T-helper 1 cell treated with Interleukin-12 subunit alpha and Interleukin-12 subunit beta and Interleukin-4 antibody, amounts not matched to agents 30 μg/mL and 1 μg/mL, for 36 hours (primary cell): Measurements from ENCODE around the gene CRISP1.
"Not testable (repeated sequence)": the region's sequence is repeated elsewhere in the genome, so short reads cannot be mapped to it uniquely, and the experiment has no call there.

Source experiments
- H3K27ac Mint-ChIP-seq: one replicate; pipeline ENCODE4 v1.8.0; 2021; ENCODE audit warnings: mild to moderate bottlenecking, mixed read lengths
- H3K27me3 Mint-ChIP-seq: one replicate; pipeline ENCODE4 v1.8.0; 2021; ENCODE audit warnings: low read depth, mixed read lengths
- H3K36me3 Mint-ChIP-seq: one replicate; pipeline ENCODE4 v1.8.0; 2021; ENCODE audit warnings: low read depth, mixed read lengths
- H3K4me1 Mint-ChIP-seq: one replicate; pipeline ENCODE4 v1.8.0; 2021; ENCODE audit warnings: low read depth, mixed read lengths
- H3K4me3 Mint-ChIP-seq: one replicate; pipeline ENCODE4 v1.8.0; 2021; ENCODE audit warnings: mild to moderate bottlenecking, moderate library complexity, mixed read lengths
- H3K9me3 Mint-ChIP-seq: one replicate; pipeline ENCODE4 v1.8.0; 2021; ENCODE audit warnings: mixed read lengths

The CRISP1 gene, protein sequence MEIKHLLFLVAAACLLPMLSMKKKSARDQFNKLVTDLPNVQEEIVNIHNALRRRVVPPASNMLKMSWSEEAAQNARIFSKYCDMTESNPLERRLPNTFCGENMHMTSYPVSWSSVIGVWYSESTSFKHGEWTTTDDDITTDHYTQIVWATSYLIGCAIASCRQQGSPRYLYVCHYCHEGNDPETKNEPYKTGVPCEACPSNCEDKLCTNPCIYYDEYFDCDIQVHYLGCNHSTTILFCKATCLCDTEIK

GRCh38 chr6:49866485-49866943 is at the start of gene CRISP1:
Gene CRISP1, minus strand, starts transcription at chr6:49866535. Its CDS starts 9,135 bp downstream, at chr6:49857400.
- Mint-ChIP-seq H3K27me3 (no peaks in the 10 kb centered on the region), H3K36me3 (no peaks in the 10 kb centered on the region), H3K27ac (no peak within 1 kb of the TSS), H3K4me3 (no peak within 1 kb of the TSS), H3K9me3 (peaks cover 11% of the 10 kb centered on the region), H3K4me1 (no peaks in the 10 kb centered on the region)

GRCh38 chr6:49915035-49915434 is 48.7 kb upstream of the CRISP1 start:
- Mint-ChIP-seq H3K9me3 (no peaks in the 10 kb centered on the region), H3K27me3 (no peaks in the 10 kb centered on the region), H3K4me3 (no peak overlapping the region), H3K4me1 (no peaks in the 10 kb centered on the region), H3K36me3 (no peaks in the 10 kb centered on the region), H3K27ac (no peak overlapping the region)

DNA sequence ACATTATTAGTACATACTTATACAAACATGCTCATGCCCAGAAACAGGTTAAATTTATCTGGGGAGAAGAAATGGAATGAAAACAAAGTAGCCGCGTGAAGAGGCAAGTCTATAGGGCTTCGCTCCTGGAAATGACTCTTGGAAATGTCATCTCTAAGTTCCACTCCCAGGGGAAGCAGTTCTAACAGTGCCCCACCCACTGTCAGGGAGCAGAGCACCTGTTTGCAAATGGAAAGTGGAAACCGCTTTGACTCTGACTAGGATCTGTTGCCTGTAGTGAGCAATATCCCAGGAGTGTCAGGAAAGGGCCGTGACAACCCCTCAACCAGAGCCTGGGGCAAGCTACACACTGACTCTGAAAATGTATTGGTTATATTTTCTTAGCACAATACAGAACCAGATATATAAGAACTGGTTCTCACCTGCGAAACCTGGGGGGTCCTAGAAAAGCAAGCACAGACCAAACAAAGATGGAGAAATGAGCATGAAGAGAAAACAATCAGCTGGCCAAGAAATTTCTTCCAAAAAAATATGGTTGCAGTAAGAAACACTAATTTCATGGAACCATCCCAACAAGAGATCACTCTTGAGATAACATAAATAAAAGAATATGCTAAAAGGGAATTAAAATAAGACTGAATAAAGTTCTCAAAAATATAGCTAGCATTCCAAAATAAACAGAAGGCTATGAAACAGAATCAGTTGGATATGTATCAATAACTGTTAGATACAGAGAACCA is 47.5 kb upstream of the CRISP1 start:
- H3K27me3 Mint-ChIP-seq, result no peaks in the 10 kb centered on the region
- no peaks in the 10 kb centered on the region for H3K4me1 Mint-ChIP-seq
- H3K27ac Mint-ChIP-seq, result no peak overlapping the region

GRCh38 chr6:49912196-49912595 is 45.9 kb upstream of the CRISP1 start:
- H3K27ac Mint-ChIP-seq, result no peak overlapping the region
- no peaks in the 10 kb centered on the region for H3K4me1 Mint-ChIP-seq
- H3K36me3 Mint-ChIP-seq, result no peaks in the 10 kb centered on the region
- no peaks in the 10 kb centered on the region for H3K27me3 Mint-ChIP-seq
- no peak overlapping the region for H3K4me3 Mint-ChIP-seq
- no peaks in the 10 kb centered on the region for H3K9me3 Mint-ChIP-seq

More for the DNA sequence above, 47.5 kb upstream of the CRISP1 start:
- Mint-ChIP-seq H3K9me3 (no peaks in the 10 kb centered on the region), H3K36me3 (no peaks in the 10 kb centered on the region), H3K4me3 (no peak overlapping the region)

- H3K9me3 Mint-ChIP-seq, result no peaks in the 10 kb centered on the region
- H3K27ac Mint-ChIP-seq, result no peak overlapping the region
- H3K4me3 Mint-ChIP-seq, result no peak overlapping the region
- no peaks in the 10 kb centered on the region for H3K36me3 Mint-ChIP-seq
- no peaks in the 10 kb centered on the region for H3K4me1 Mint-ChIP-seq
- no peaks in the 10 kb centered on the region for H3K27me3 Mint-ChIP-seq
Observed at GRCh38 chr6:49911252-49911651, 44.9 kb upstream of the CRISP1 start.

DNA sequence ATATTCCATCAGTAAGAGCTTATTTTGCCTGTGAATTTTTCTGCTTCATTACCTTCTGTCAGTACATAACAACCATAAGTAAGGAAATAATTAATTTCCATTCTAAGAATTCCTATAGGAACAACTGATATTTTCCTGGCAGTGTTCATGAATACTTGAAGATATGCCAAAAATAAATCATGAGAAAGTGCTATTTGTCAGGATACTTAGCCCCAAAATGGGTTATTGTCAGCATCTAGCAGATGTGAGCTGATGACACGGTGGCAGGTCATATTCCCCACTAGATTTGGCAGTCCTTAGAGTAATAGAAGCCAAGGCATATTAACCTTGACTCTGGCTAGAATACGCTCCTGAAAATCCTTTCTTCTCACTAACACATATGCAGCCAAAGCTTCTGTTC is 43.2 kb upstream of the CRISP1 start:
- Mint-ChIP-seq H3K4me1 (no peaks in the 10 kb centered on the region), H3K9me3 (no peaks in the 10 kb centered on the region), H3K27me3 (no peaks in the 10 kb centered on the region), H3K4me3 (no peak overlapping the region), H3K36me3 (no peaks in the 10 kb centered on the region), H3K27ac (no peak overlapping the region)

GRCh38 chr6:49906526-49906925 is 40.2 kb upstream of the CRISP1 start:
- Mint-ChIP-seq H3K4me3 (no peak overlapping the region), H3K9me3 (no peaks in the 10 kb centered on the region), H3K27ac (no peak overlapping the region), H3K36me3 (no peaks in the 10 kb centered on the region), H3K27me3 (no peaks in the 10 kb centered on the region), H3K4me1 (no peaks in the 10 kb centered on the region)

- Mint-ChIP-seq H3K4me1 (no peaks in the 10 kb centered on the region), H3K27me3 (no peaks in the 10 kb centered on the region), H3K4me3 (no peak overlapping the region), H3K9me3 (no peaks in the 10 kb centered on the region), H3K36me3 (no peaks in the 10 kb centered on the region), H3K27ac (no peak overlapping the region)
Observed at GRCh38 chr6:49905296-49905695, 39.0 kb upstream of the CRISP1 start.

DNA sequence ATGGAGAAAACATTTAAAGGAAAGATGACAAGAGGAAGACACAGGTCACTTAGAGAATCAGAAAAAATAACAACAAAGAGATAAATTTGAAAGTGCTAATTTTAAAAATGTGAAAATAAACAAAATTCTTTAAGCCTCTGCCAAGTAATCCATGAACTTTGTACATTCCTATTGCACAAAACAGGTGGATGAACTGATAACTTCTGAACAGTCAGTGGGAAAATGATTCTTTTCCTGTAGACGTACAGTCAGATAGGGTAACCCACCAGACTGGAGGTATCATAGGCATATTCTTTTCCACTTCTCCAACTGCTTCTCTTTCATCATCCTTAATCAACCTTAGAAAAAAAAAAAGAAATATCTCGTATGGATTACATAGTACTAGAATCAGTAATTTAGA is 36.5 kb upstream of the CRISP1 start:
- H3K27me3 Mint-ChIP-seq, result no peaks in the 10 kb centered on the region
- no peaks in the 10 kb centered on the region for H3K36me3 Mint-ChIP-seq
- no peak overlapping the region for H3K27ac Mint-ChIP-seq
- no peaks in the 10 kb centered on the region for H3K4me1 Mint-ChIP-seq
- H3K4me3 Mint-ChIP-seq, result no peak overlapping the region
- no peaks in the 10 kb centered on the region for H3K9me3 Mint-ChIP-seq

DNA sequence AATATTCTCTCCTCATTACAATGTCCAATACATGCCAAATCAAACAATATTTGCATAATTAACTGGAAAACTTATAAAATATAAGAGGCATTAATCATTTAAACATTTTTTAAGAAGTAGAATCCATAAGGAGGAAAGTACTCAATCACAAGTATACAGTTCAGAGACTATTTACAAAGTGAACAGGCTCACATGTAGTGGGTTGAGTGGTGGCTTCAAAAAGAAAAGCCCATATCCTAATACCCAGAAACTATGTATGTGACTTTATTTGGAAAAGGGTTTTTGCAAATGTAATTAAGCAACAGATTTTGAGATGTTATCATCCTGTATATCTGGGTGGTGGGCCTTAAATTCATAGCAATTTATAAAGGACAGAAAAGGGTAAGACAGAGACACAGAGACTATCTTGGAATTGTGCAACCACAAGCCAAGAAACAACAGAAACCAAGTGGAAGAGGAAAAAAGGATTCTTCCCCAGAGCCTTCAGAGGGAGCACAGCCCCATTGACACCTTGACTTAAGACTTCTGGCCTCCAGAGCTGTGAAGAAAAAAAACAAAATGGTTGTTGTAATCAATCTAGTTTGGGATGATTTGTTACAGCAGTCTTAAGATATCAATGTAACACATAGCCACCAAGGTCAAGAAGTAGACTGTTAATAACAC is 32.7 kb upstream of the CRISP1 start:
- Mint-ChIP-seq H3K4me3 (no peak overlapping the region), H3K27me3 (no peaks in the 10 kb centered on the region), H3K9me3 (no peaks in the 10 kb centered on the region), H3K4me1 (no peaks in the 10 kb centered on the region), H3K36me3 (no peaks in the 10 kb centered on the region), H3K27ac (no peak overlapping the region)

GRCh38 chr6:49895553-49895952 is 29.2 kb upstream of the CRISP1 start:
- H3K27me3 Mint-ChIP-seq, H3K36me3 Mint-ChIP-seq, H3K4me1 Mint-ChIP-seq, H3K4me3 Mint-ChIP-seq, H3K9me3 Mint-ChIP-seq, H3K27ac Mint-ChIP-seq: not testable (repeated sequence)

GRCh38 chr6:49892280-49892679 is 25.9 kb upstream of the CRISP1 start:
- no peaks in the 10 kb centered on the region for H3K36me3 Mint-ChIP-seq
- no peak overlapping the region for H3K4me3 Mint-ChIP-seq
- H3K27ac Mint-ChIP-seq, result no peak overlapping the region
- H3K27me3 Mint-ChIP-seq, result no peaks in the 10 kb centered on the region
- H3K4me1 Mint-ChIP-seq, result peaks cover 2% of the 10 kb centered on the region
- H3K9me3 Mint-ChIP-seq, result no peaks in the 10 kb centered on the region

- H3K36me3 Mint-ChIP-seq, result no peaks in the 10 kb centered on the region
- H3K9me3 Mint-ChIP-seq, result peaks cover 5% of the 10 kb centered on the region
- no peak overlapping the region for H3K4me3 Mint-ChIP-seq
- H3K27ac Mint-ChIP-seq, result no peak overlapping the region
- H3K27me3 Mint-ChIP-seq, result no peaks in the 10 kb centered on the region
- H3K4me1 Mint-ChIP-seq, result peaks cover 2% of the 10 kb centered on the region
Observed at GRCh38 chr6:49890988-49891387, 24.7 kb upstream of the CRISP1 start.

DNA sequence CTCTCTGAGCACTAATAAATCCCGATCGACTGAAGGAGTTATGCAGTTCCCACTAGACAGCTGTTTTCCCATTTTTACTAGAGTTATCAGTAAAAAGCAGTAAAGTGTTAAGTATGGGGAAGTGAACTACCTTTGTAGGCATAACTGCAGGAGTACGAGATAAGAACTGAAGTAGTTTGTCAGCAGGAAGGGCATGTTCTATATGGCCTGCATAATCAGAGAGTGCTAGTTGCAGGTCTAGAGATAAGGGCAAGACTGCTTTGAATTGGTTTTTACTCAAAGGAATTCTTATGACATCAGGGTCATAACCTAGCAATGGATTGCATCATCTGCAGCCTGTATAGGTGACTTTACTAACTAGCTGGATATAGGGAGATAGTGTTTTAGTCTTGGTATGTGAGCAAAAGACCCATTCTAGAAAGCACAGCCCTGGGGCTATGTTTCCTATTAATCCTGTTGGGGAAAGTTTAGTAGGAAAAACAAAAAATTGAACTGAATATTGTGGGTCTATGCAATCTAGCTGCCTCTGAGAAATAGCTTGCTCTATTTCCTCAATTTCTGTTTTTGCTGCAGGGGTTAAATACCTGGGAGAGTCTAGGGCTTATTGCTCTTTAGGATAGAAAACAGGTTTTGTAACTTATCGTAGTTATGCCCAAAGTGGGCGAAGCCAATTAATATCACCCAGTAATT is 22.6 kb upstream of the CRISP1 start:
- Mint-ChIP-seq H3K9me3 (peaks cover 5% of the 10 kb centered on the region), H3K4me1 (peaks cover 2% of the 10 kb centered on the region), H3K4me3 (no peak overlapping the region), H3K36me3 (no peaks in the 10 kb centered on the region), H3K27me3 (no peaks in the 10 kb centered on the region), H3K27ac (no peak overlapping the region)
